Fibroblast of lung (primary cell): ENCODE results near the gene CDKAL1. TPM values are rescaled to one million over a fixed set of nuclear protein-coding genes. Genes with fewer than 3 reads are reported as not detected.

Experiments
- DNase-seq, 2 donors: peaks; one replicate each; pipeline versions ENCODE4 v3.0.0 to v3.0.0-alpha.2; 2010; ENCODE audit warnings: low read depth in 2 of 2
- H2AFZ ChIP-seq: 2 replicates; pipeline ENCODE4 v1.5.1; 2012; ENCODE audit warnings: low read length, control low read depth, inconsistent platforms
- H3K27ac ChIP-seq: 2 replicates; pipeline ENCODE4 v1.5.1; 2011; ENCODE audit warnings: low read length, control low read depth; ENCODE audit not compliant: insufficient read depth
- H3K27me3 ChIP-seq: 2 replicates; pipeline ENCODE4 v1.5.1; 2011; ENCODE audit warnings: mild to moderate bottlenecking, low read length; ENCODE audit not compliant: control insufficient read depth, insufficient read depth
- H3K36me3 ChIP-seq: 2 replicates; pipeline ENCODE4 v1.5.1; 2011; ENCODE audit warnings: low read length; ENCODE audit not compliant: control insufficient read depth, insufficient read depth
- H3K4me1 ChIP-seq: 2 replicates; pipeline ENCODE4 v1.5.1; 2011; ENCODE audit warnings: low read length; ENCODE audit not compliant: control insufficient read depth, insufficient read depth; ENCODE audit errors: extremely low read depth
- H3K4me2 ChIP-seq: 2 replicates; pipeline ENCODE4 v1.5.1; 2011; ENCODE audit warnings: low read length, control low read depth; ENCODE audit not compliant: insufficient read depth; ENCODE audit errors: extremely low read depth
- H3K4me3 ChIP-seq, 4 experiments: fragments of 200-600 bp in 1 of 4; sonication (generic) in 1 of 4; replicated peaks in 1 of 4; 2 replicates each; pipeline ENCODE4 v1.5.1; 2011 to 2016; ENCODE audit warnings: low read length in 4 of 4, low read depth in 3 of 4, mild to moderate bottlenecking in 3 of 4, control low read depth in 2 of 4, inconsistent platforms in 1 of 4, mixed read lengths in 1 of 4; ENCODE audit not compliant: insufficient read depth in 1 of 4; ENCODE audit errors: control extremely low read depth in 1 of 4
- H3K79me2 ChIP-seq: 2 replicates; pipeline ENCODE4 v1.5.1; 2012; ENCODE audit warnings: mild to moderate bottlenecking, low read length, inconsistent platforms; ENCODE audit not compliant: control insufficient read depth, insufficient read depth
- H3K9ac ChIP-seq: 2 replicates; pipeline ENCODE4 v1.5.1; 2011; ENCODE audit warnings: mild to moderate bottlenecking, low read length, control low read depth; ENCODE audit not compliant: insufficient read depth
- H3K9me3 ChIP-seq: 2 replicates; pipeline ENCODE4 v1.5.1; 2012; ENCODE audit warnings: low read depth, low read length; ENCODE audit not compliant: control insufficient read depth, insufficient read depth
- H4K20me1 ChIP-seq: 2 replicates; pipeline ENCODE4 v1.5.1; 2011; ENCODE audit warnings: low read length; ENCODE audit not compliant: control insufficient read depth, insufficient read depth; ENCODE audit errors: extremely low read depth
- CTCF ChIP-seq, 2 donors: IDR thresholded peaks in 1 of 2; conservative IDR thresholded peaks in 1 of 2; 1 replicate in 1 of 2; 2 replicates in 1 of 2; pipeline ENCODE4 v1.5.1; 2011 to 2012; ENCODE audit warnings: low read length in 2 of 2, control low read depth in 1 of 2, inconsistent platforms in 1 of 2, low read depth in 1 of 2, mild to moderate bottlenecking in 1 of 2
- EZH2 ChIP-seq: IDR thresholded peaks from 2 replicates; pipeline ENCODE4 v1.5.1; 2012; ENCODE audit warnings: low read length, control low read depth, mild to moderate bottlenecking; ENCODE audit errors: missing control alignments
- polyA plus RNA-seq, 2 donors: library from polyadenylated mRNA; depleted of rRNA in 1 of 2; stranded (reverse) in 1 of 2; unstranded in 1 of 2; fragments of >200 nt; gene quantifications; 2 replicates each; pipeline ENCODE4 v1.2.1, GENCODE V29; 2011 to 2012; ENCODE audit warnings: missing spikeins in 1 of 2
- total RNA-seq: library from RNA; depleted of rRNA; stranded (reverse); fragments of >200 nt; gene quantifications from 2 replicates; pipeline ENCODE4 v1.2.1, GENCODE V29; 2014

The CDKAL1 gene
- total and polyA plus RNA-seq, 2 donors (not counting 1 experiment from before 2014, with no cell fraction given), result 7.4 to 15.0 TPM

- Histone ChIP-seq H3K9ac (no peak overlapping the region), H3K79me2 (no peaks in the 10 kb centered on the region), H3K27me3 (no peaks in the 10 kb centered on the region), H3K27ac (no peak overlapping the region), H2AFZ (no peak overlapping the region), H4K20me1 (no peaks in the 10 kb centered on the region), H3K36me3 (no peaks in the 10 kb centered on the region), H3K4me1 (no peaks in the 10 kb centered on the region), H3K4me3 (no peak overlapping the region), H3K9me3 (no peaks in the 10 kb centered on the region), H3K4me2 (no peak overlapping the region)
- DNase-seq, result no peak
- TF ChIP-seq EZH2 (no peak), CTCF (conservative IDR thresholded peaks at IDR 0.05 in 1 of 2, IDR thresholded peaks at IDR 0.05 in 1 of 2; ENCODE audit: low read depth in 1 of 2, low read length in 2 of 2) (no peak)
Observed at GRCh38 chr6:21187485-21187884, 653.2 kb downstream of the CDKAL1 start.

GRCh38 chr6:21188505-21189223, 654.4 kb downstream of the CDKAL1 start:
- Histone ChIP-seq H3K27me3 (no peaks in the 10 kb centered on the region), H3K4me2 (no peak overlapping the region), H3K9me3 (no peaks in the 10 kb centered on the region), H3K4me1 (no peaks in the 10 kb centered on the region), H3K9ac (no peak overlapping the region), H3K4me3 (no peak overlapping the region), H4K20me1 (no peaks in the 10 kb centered on the region), H3K79me2 (no peaks in the 10 kb centered on the region), H3K27ac (no peak overlapping the region), H2AFZ (no peak overlapping the region), H3K36me3 (no peaks in the 10 kb centered on the region)
- TF ChIP-seq EZH2 (no peak), CTCF (conservative IDR thresholded peaks at IDR 0.05 in 1 of 2, IDR thresholded peaks at IDR 0.05 in 1 of 2; ENCODE audit: low read depth in 1 of 2, low read length in 2 of 2) (no peak)
- no peak for DNase-seq

- no peak overlapping the region for H2AFZ ChIP-seq
- H3K4me1 ChIP-seq, result no peaks in the 10 kb centered on the region
- TF ChIP-seq EZH2 (no peak), CTCF (conservative IDR thresholded peaks at IDR 0.05 in 1 of 2, IDR thresholded peaks at IDR 0.05 in 1 of 2; ENCODE audit: low read depth in 1 of 2, low read length in 2 of 2) (no peak)
- H3K27ac ChIP-seq, result no peak overlapping the region
- no peaks in the 10 kb centered on the region for H3K79me2 ChIP-seq
- H3K9ac ChIP-seq, result no peak overlapping the region
- H3K36me3 ChIP-seq, result no peaks in the 10 kb centered on the region
- DNase-seq, result no peak
- H3K9me3 ChIP-seq, result no peaks in the 10 kb centered on the region
- H3K4me2 ChIP-seq, result no peak overlapping the region
- no peak overlapping the region for H3K4me3 ChIP-seq
- H3K27me3 ChIP-seq, result no peaks in the 10 kb centered on the region
- H4K20me1 ChIP-seq, result no peaks in the 10 kb centered on the region
Observed at GRCh38 chr6:21189759-21190158, 655.5 kb downstream of the CDKAL1 start.
